Transverse colon (tissue), 3 donors: ENCODE results near the gene APBB2.

Experiments used
- CTCF ChIP-seq, 5 experiments: fragments of 200-600 bp in 3 of 5; fragments of 450-650 bp in 2 of 5; sonication (generic) in 3 of 5; IDR thresholded peaks; 1 replicate in 2 of 5; 2 replicates in 3 of 5; pipeline ENCODE4 v1.5.1; 2016 to 2017; ENCODE audit warnings: antibody characterized with exemption in 5 of 5, inconsistent platforms in 3 of 5, mild to moderate bottlenecking in 2 of 5, moderate library complexity in 1 of 5
- EP300 ChIP-seq: sonication (generic); formaldehyde crosslinking; IDR thresholded peaks from one replicate; pipeline ENCODE4 v1.6.1; 2017; ENCODE audit warnings: antibody characterized with exemption, low read depth

GRCh38 chr4:40856277-40856839 is 358.0 kb downstream of the APBB2 start:
- TF ChIP-seq CTCF (IDR thresholded peaks at IDR 0.05), result no peak
- no peak for TF ChIP-seq EP300
